GM18951 (cell line): Measurements from ENCODE around the gene TRIM6.
"Not testable (repeated sequence)": the region's sequence is repeated elsewhere in the genome, so short reads cannot be mapped to it uniquely, and the experiment has no call there.

ENCODE experiments used
- POLR2A ChIP-seq: IDR thresholded peaks from 4 replicates; pipeline ENCODE4 v1.6.1; 2011; ENCODE audit warnings: mild to moderate bottlenecking; ENCODE audit not compliant: insufficient read length, insufficient read depth; ENCODE audit errors: extremely low read depth
- in situ Hi-C: fragments of 300-500 bp; cut with MboI; formaldehyde crosslinking; loops from one replicate; pipeline ENCODE4 v1.12.0; 2022; ENCODE audit warnings: low sequenced_read_pairs, mixed read lengths, inconsistent platforms; ENCODE audit not compliant: unreplicated experiment

The TRIM6 gene

GRCh38 chr11:5596607-5597201 lies at the start of gene TRIM6:
TSS of gene TRIM6 (plus strand) at chr11:5596637. CDS start at chr11:5596898, 261 bp downstream.
- peak; percentile 38 for TF ChIP-seq POLR2A
- in situ Hi-C loops: no loop called here

- TF ChIP-seq POLR2A: no peak
- in situ Hi-C loops: no loop called here
Observed at GRCh38 chr11:5547982-5548381, 48.5 kb upstream of the TRIM6 start.

DNA sequence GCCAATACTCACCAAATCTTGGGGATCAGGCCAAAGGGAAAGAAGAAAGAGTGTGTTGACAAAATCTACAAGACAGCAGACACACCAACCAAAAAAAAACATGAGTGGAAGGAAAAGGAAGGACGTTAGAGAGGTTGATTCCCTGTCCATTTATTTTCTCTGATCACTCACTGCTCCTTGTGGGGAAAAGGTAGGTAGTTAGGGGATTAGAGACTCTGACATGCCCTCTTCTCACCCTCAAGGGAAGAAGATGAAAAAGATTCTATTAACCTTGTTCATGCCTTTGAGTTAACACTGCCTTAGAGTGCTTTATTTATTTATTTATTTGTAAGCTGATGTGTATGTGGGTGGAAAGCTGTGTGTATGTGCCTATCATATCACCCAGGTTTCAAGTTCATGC lies 48.0 kb upstream of the TRIM6 start, which contains the start of gene OR52H1:
OR52H1 (minus strand) TSS at position 101 of the 400 bp plus-strand sequence. CDS start 3,035 bp downstream, outside the sequence.
- in situ Hi-C loops: no loop called here
- no peak for TF ChIP-seq POLR2A

- in situ Hi-C loops: no loop called here
- TF ChIP-seq POLR2A: no peak
Observed at GRCh38 chr11:5550440-5551095, 45.9 kb upstream of the TRIM6 start.

- in situ Hi-C loops: no loop called here
- TF ChIP-seq POLR2A: no peak
Observed at GRCh38 chr11:5553343-5553742, 43.1 kb upstream of the TRIM6 start.

DNA sequence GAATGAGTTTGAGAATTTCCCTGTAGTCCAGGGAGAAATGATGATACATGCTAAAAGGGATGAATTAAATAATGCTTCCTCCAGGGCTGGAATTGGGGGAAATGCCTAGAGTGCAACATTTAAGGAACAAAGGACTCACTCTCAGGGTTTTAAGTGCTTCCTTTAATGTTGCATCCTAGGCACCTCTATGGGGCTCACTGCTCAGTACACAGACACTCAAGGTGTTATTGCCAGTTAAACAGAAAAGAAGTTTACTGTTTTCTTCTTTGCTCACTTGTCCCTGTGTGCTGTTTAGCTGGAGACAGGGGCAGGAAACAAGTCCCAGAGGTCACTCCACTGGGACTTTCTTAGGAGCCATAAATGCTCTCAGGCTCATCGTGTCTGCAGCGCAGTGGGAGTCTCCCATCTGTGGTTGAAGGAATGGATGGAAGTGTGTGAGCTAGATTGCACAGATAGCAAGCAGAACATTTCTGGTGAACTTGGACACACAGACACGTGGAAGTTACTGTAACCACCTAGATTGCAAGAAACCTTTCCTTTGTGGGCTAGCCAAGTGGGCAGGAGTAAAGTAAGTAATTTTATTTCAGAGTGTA lies 39.7 kb upstream of the TRIM6 start:
- TF ChIP-seq POLR2A: no peak
- in situ Hi-C loops: no loop called here

GRCh38 chr11:5557751-5558150 lies 38.7 kb upstream of the TRIM6 start:
- TF ChIP-seq POLR2A: no peak
- in situ Hi-C loops: no loop called here

GRCh38 chr11:5564259-5565019 lies 32.0 kb upstream of the TRIM6 start:
- in situ Hi-C loops: no loop called here
- no peak for TF ChIP-seq POLR2A

DNA sequence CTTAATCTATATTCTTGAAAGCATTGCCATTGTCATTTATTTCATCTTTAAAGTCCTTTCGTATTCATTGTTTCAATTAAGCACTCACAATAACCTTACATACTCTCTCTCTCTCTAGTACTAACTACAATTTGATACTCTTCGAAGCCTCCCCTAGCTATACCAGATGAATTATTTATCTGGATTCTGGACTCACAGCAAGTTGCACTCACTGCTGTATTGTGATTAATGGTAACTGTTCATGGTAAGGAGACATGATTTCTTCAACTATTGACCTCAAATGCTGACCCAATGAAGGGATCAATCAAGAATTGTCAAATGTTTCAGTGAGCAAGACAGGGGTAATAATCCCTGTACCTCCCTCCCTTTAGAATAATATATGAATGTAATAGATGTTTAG lies 21.8 kb upstream of the TRIM6 start:
- TF ChIP-seq POLR2A: no peak
- in situ Hi-C loops: no loop called here

GRCh38 chr11:5575152-5575551 lies 21.3 kb upstream of the TRIM6 start:
- no peak for TF ChIP-seq POLR2A
- in situ Hi-C loops: no loop called here

- in situ Hi-C loops: no loop called here
- no peak for TF ChIP-seq POLR2A
Observed at GRCh38 chr11:5577101-5577500, 19.3 kb upstream of the TRIM6 start.

DNA sequence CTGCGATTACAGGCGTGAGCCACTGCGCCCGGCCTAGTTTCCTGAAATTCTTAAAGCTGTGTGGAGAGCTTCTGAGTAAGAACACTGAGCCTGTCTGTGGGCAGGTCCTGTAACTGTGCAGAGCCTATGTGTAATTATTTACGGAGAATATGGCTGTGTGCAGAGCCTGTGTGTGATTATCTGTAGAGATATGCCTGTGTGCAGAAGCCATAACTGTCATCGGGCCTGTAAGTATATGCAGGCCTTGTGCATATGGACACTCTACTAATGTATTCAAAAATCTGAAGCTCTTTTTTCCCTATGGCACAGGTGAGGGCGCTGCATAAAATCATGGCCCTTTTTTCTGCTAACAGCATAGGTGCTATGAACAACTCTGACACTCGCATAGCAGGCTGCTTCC lies 15.9 kb upstream of the TRIM6 start, which contains the start of gene OR52B6:
OR52B6 (plus strand) TSS at position 301 of the 400 bp plus-strand sequence; CDS start at position 301, 0 bp downstream.
- TF ChIP-seq POLR2A: no peak
- in situ Hi-C loops: no loop called here

GRCh38 chr11:5581014-5581413 lies 15.4 kb upstream of the TRIM6 start:
- TF ChIP-seq POLR2A: no peak
- in situ Hi-C loops: no loop called here

- in situ Hi-C loops: not testable (repeated sequence)
Observed at GRCh38 chr11:5584458-5584857, 12.0 kb upstream of the TRIM6 start.

- in situ Hi-C loops: not testable (repeated sequence)
Observed at GRCh38 chr11:5589906-5590305, 6.5 kb upstream of the TRIM6 start.
